DND-41 (cell line): Measurements from ENCODE around the gene AUTS2.

Experiments
- CTCF ChIP-seq: IDR thresholded peaks from 2 replicates; pipeline ENCODE4 v1.5.1; 2012; ENCODE audit warnings: borderline replicate concordance, low read length, moderate library complexity, mild to moderate bottlenecking; ENCODE audit not compliant: poor library complexity, severe bottlenecking; ENCODE audit errors: extremely low read depth
- EZH2 ChIP-seq: IDR thresholded peaks from 3 replicates; pipeline ENCODE4 v1.6.1; 2012; ENCODE audit warnings: borderline replicate concordance, low read depth, mild to moderate bottlenecking, moderate library complexity, low read length, inconsistent platforms; ENCODE audit not compliant: severe bottlenecking

GRCh38 chr7:69553190-69553589 lies 45.1 kb upstream of the AUTS2 start:
- TF ChIP-seq CTCF (no peak), EZH2 (no peak)
